ENCODE results near the gene PRKN. TPM values are rescaled to one million over a fixed set of nuclear protein-coding genes. Genes with fewer than 3 reads are reported as not detected.

Gene PRKN
- total and polyA plus RNA-seq, 9 donors: 3.0 to 15.0 (median 9.2) TPM

DNA sequence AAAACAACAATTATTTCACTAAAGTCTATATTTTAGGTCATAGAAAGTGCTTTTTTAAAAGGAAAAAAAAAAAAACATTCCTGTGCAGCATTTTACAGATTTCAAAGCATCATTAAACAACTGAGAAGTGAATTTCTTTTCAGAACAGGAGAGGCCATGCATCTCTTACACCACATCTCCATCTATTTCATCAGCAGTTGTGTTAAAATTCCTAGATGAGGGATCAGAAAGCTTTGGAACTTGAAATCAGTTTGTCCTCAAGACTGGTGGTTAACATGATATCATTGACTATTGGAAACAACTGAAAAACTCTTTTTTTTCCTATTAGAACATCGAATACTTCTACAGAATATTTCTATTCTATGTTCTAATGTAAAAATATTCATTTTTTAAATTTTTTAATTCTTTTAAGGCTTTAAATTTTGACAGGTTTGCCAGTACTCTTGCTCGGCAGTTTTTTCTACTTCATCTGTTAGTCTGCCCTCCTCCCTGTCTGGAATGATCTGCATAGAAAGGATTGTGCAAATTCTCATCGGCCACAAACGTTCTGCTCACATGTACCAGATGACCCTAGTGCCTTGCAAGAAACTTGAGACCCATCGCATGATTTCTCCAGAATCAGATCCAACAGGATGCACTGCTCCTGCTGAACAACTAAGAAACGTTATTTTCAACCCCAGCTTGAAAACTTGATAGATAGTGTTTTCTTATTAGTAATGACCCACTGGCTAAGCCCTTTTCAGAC is 1042.7 kb downstream of the PRKN start:
- Histone ChIP-seq H3K36me3 (no peaks in the 10 kb centered on the region), H3K4me1 (ENCODE audit: insufficient read depth) (no peaks in the 10 kb centered on the region), H3K9me3 (no peaks in the 10 kb centered on the region), H3K27ac (no peak overlapping the region), H3K27me3 (no peaks in the 10 kb centered on the region), H3K4me3 (no peak overlapping the region)
- DNase-seq: no peak
- 79 to 83% (median 81%) methylated on average over 6 of the region's 6 CpGs for WGBS, 3 donors
- intact Hi-C loops (cut with DNase I): no loop called here
- no peak for TF ChIP-seq EP300 (IDR thresholded peaks at IDR 0.05)
- TF ChIP-seq POLR2A (IDR thresholded peaks at IDR 0.05): no peak
- TF ChIP-seq, protein P1, sequence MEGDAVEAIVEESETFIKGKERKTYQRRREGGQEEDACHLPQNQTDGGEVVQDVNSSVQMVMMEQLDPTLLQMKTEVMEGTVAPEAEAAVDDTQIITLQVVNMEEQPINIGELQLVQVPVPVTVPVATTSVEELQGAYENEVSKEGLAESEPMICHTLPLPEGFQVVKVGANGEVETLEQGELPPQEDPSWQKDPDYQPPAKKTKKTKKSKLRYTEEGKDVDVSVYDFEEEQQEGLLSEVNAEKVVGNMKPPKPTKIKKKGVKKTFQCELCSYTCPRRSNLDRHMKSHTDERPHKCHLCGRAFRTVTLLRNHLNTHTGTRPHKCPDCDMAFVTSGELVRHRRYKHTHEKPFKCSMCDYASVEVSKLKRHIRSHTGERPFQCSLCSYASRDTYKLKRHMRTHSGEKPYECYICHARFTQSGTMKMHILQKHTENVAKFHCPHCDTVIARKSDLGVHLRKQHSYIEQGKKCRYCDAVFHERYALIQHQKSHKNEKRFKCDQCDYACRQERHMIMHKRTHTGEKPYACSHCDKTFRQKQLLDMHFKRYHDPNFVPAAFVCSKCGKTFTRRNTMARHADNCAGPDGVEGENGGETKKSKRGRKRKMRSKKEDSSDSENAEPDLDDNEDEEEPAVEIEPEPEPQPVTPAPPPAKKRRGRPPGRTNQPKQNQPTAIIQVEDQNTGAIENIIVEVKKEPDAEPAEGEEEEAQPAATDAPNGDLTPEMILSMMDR (IDR thresholded peaks at IDR 0.05): no peak

DNA sequence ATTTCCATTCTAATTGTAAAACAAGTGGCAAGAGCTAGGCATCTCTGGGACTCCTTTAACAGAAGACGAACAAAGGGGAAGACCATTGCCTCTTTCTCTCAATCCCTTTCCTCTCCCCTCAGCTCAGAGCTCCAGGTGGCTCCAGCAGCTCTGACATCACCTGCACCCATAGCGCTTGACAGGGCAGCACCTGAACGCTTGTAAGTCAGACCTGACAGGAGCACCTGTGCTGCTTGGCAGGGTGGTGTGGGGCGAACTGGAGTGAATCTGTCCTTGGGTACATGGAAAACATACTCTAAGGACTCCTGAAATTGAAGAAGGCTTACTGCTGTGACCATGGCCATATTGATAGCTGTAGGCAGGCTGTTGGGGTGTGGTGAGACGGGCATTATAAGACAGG is 1044.2 kb downstream of the PRKN start:
- TF ChIP-seq EP300 (IDR thresholded peaks at IDR 0.05): no peak
- TF ChIP-seq, protein P1 (IDR thresholded peaks at IDR 0.05): no peak
- no peak for TF ChIP-seq POLR2A (IDR thresholded peaks at IDR 0.05)
- no peak overlapping the region for H3K27ac ChIP-seq
- no peak for DNase-seq
- H3K4me1 ChIP-seq (ENCODE audit: insufficient read depth): no peaks in the 10 kb centered on the region
- H3K9me3 ChIP-seq: no peaks in the 10 kb centered on the region
- no peaks in the 10 kb centered on the region for H3K36me3 ChIP-seq
- 88 to 97% (median 94%) methylated on average over 5 of the region's 5 CpGs for WGBS, 3 donors
- no peaks in the 10 kb centered on the region for H3K27me3 ChIP-seq
- intact Hi-C loops (cut with DNase I): no loop called here
- H3K4me3 ChIP-seq: no peak overlapping the region

DNA sequence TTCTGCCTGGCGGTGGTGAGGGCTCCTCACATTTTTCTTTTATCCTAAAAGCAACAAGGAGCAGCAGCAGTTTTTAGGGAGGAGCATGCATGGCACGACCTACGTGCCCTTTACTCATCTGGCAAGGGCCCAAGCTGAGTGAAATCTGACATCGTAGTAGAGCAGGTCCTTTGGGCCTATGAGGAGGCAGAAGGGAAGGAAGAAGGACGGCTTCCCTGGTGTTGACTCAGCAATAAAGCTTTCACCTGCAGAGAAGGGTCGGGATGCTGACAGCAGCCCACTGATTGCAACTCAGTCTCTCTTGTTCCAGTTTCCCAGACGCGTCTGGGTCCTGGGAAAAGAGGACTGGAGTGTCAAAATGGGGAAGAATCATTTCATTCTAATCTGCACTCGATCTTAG is 1044.6 kb downstream of the PRKN start:
- DNase-seq: no peak
- no peak overlapping the region for H3K4me3 ChIP-seq
- 64 to 76% (median 66%) methylated on average over 9 of the region's 9 CpGs for WGBS, 3 donors
- no peaks in the 10 kb centered on the region for H3K36me3 ChIP-seq
- no peak overlapping the region for H3K27ac ChIP-seq
- intact Hi-C loops (cut with DNase I): no loop called here
- H3K9me3 ChIP-seq: no peaks in the 10 kb centered on the region
- H3K4me1 ChIP-seq (ENCODE audit: insufficient read depth): no peaks in the 10 kb centered on the region
- no peaks in the 10 kb centered on the region for H3K27me3 ChIP-seq
- no peak for TF ChIP-seq EP300 (IDR thresholded peaks at IDR 0.05)
- TF ChIP-seq, protein P1 (IDR thresholded peaks at IDR 0.05): no peak
- no peak for TF ChIP-seq POLR2A (IDR thresholded peaks at IDR 0.05)

DNA sequence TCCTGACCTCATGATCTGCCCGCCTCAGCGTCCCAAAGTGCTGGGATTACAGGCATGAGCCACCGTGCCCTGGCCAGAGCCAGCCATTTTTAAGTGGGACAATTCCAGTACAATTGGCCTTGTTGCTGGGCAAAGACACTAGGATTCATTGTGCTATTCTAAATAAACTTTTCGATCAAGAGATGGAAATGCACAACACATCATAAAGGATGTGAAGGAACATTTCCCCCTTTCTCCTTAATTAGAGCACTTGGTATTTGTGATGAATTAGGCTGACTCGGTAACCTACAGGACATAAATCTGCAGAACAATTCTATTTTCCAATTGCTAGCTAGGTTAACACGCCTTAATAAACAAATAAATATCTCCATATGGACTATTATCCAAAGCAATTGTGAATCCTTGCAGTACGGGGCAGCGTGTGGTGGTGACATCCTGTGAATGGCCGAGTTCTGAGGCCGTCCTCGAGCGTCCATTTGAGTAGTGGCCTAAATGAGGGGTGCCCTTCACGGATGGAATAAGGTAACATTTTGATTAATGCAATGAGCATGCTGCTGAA is 1047.5 kb downstream of the PRKN start:
- WGBS, 3 donors: 93 to 95% (median 94%) methylated on average over 13 of the region's 13 CpGs
- no peak for TF ChIP-seq POLR2A (IDR thresholded peaks at IDR 0.05)
- TF ChIP-seq, protein P1 (IDR thresholded peaks at IDR 0.05): no peak
- no peak for TF ChIP-seq EP300 (IDR thresholded peaks at IDR 0.05)
- Histone ChIP-seq H3K4me3 (no peak overlapping the region), H3K27ac (no peak overlapping the region), H3K4me1 (ENCODE audit: insufficient read depth) (no peaks in the 10 kb centered on the region), H3K27me3 (no peaks in the 10 kb centered on the region), H3K9me3 (no peaks in the 10 kb centered on the region), H3K36me3 (no peaks in the 10 kb centered on the region)
- no peak for DNase-seq
- intact Hi-C loops (cut with DNase I): no loop called here
